Measurements from ENCODE around the gene DNAJC11. TPM values are rescaled to one million over a fixed set of nuclear protein-coding genes. Genes with fewer than 3 reads are reported as not detected.

Gene DNAJC11
- total RNA-seq, 1 experiment from 2014 or later = 102 TPM

DNA sequence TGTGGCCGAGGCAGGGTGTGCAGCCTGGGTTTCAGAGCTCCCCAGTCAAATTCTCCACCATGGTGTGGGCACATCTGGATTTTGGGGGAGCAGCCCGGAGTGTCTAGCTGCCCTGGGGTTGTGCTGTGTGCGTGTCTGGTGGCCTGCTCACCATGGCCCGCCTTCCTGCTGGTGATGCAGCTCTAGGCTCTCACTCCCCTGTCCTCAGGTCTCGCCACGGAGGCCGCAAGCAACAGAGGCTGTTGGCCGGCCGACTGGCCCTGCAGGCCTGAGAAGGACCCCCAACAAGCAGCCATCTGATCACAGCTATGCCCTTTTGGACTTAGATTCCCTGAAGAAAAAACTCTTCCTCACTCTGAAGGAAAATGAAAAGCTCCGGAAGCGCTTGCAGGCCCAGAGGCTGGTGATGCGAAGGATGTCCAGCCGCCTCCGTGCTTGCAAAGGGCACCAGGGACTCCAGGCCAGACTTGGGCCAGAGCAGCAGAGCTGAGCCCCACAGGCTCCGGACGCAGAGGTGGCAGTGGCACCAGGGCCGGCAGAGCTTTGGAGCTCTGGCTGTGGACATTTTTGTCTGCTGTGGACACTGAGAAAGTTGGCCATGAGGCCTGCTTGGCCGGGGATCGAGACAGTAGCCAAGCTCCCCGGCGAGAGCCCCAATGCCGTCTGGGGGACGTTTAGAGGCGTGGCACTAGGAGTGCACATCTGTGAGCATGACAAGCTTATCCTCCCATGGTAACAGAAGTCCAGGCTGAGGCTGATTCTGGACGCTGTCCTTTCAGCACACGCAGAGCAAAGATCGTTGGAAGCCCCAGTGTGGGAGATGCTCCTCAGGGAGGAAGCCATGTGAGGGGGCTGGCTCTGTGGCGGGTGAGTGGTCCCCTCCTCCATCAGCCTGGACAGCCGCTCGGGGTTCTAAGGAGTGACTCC lies 68.8 kb downstream of the DNAJC11 start:
- H3K27ac Mint-ChIP-seq = 0 out of 2 replicates have a peak overlapping the region, but pooled peaks have one; percentile 19
- H3K4me3 Mint-ChIP-seq = no peak overlapping the region
- ChIA-PET POLR2A (interaction anchor here (0.8 kb wide), 1 partner anchor 13 kb away, joined by 3 read pairs; no protein-coding TSS in a partner anchor), CTCF (interaction anchor here (1.1 to 2.1 kb wide), 3 partner anchors 8 to 69 kb away, joined by 3 to 12 read pairs (median 4); partner anchors contain the start of genes DNAJC11 and THAP3)
- H3K36me3 Mint-ChIP-seq = peaks cover 54% of the 10 kb centered on the region
- DNase-seq (ENCODE audit: low spot score) = no peak
- H3K27me3 Mint-ChIP-seq (ENCODE audit: low read depth) = no peaks in the 10 kb centered on the region
- H3K9me3 Mint-ChIP-seq = no peaks in the 10 kb centered on the region
- H3K4me1 Mint-ChIP-seq = no peaks in the 10 kb centered on the region
- no peak for ATAC-seq
- TF ChIP-seq TEAD4 (CRISPR knock-in tag; IDR thresholded peaks at IDR 0.05) (no peak), RELA (CRISPR knock-in tag; IDR thresholded peaks at IDR 0.05; ENCODE audit: borderline replicate concordance) (no peak), TEAD1 (CRISPR knock-in tag; IDR thresholded peaks at IDR 0.05) (no peak), NR3C1 (CRISPR knock-in tag; conservative IDR thresholded peaks at IDR 0.05; ENCODE audit: low read depth) (no peak), ZNF263 (CRISPR knock-in tag; IDR thresholded peaks at IDR 0.05; ENCODE audit: low read depth) (no peak), JAZF1 (CRISPR knock-in tag; IDR thresholded peaks at IDR 0.05) (no peak), FOXK1 (CRISPR knock-in tag; IDR thresholded peaks at IDR 0.05) (no peak), FOXJ3 (CRISPR knock-in tag; IDR thresholded peaks at IDR 0.05; ENCODE audit: borderline replicate concordance) (no peak), TP53 (CRISPR knock-in tag; IDR thresholded peaks at IDR 0.05) (no peak), ZNF232 (CRISPR knock-in tag; IDR thresholded peaks at IDR 0.05) (no peak), HMGA2 (CRISPR knock-in tag; IDR thresholded peaks at IDR 0.05) (no peak), JUN (CRISPR knock-in tag; IDR thresholded peaks at IDR 0.05) (no peak), ZNF138 (CRISPR knock-in tag; conservative IDR thresholded peaks at IDR 0.05) (no peak), ZNF121 (CRISPR knock-in tag; IDR thresholded peaks at IDR 0.05) (no peak)
- TF ChIP-seq, protein P1, sequence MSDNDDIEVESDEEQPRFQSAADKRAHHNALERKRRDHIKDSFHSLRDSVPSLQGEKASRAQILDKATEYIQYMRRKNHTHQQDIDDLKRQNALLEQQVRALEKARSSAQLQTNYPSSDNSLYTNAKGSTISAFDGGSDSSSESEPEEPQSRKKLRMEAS (CRISPR knock-in tag; IDR thresholded peaks at IDR 0.05) = no peak
- TF ChIP-seq, protein P2, sequence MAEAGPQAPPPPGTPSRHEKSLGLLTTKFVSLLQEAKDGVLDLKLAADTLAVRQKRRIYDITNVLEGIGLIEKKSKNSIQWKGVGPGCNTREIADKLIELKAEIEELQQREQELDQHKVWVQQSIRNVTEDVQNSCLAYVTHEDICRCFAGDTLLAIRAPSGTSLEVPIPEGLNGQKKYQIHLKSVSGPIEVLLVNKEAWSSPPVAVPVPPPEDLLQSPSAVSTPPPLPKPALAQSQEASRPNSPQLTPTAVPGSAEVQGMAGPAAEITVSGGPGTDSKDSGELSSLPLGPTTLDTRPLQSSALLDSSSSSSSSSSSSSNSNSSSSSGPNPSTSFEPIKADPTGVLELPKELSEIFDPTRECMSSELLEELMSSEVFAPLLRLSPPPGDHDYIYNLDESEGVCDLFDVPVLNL (CRISPR knock-in tag; IDR thresholded peaks at IDR 0.05; ENCODE audit: borderline replicate concordance, low read depth) = no peak
- TF ChIP-seq, protein P3, sequence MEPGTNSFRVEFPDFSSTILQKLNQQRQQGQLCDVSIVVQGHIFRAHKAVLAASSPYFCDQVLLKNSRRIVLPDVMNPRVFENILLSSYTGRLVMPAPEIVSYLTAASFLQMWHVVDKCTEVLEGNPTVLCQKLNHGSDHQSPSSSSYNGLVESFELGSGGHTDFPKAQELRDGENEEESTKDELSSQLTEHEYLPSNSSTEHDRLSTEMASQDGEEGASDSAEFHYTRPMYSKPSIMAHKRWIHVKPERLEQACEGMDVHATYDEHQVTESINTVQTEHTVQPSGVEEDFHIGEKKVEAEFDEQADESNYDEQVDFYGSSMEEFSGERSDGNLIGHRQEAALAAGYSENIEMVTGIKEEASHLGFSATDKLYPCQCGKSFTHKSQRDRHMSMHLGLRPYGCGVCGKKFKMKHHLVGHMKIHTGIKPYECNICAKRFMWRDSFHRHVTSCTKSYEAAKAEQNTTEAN (CRISPR knock-in tag; IDR thresholded peaks at IDR 0.05) = no peak
- TF ChIP-seq, protein P4, sequence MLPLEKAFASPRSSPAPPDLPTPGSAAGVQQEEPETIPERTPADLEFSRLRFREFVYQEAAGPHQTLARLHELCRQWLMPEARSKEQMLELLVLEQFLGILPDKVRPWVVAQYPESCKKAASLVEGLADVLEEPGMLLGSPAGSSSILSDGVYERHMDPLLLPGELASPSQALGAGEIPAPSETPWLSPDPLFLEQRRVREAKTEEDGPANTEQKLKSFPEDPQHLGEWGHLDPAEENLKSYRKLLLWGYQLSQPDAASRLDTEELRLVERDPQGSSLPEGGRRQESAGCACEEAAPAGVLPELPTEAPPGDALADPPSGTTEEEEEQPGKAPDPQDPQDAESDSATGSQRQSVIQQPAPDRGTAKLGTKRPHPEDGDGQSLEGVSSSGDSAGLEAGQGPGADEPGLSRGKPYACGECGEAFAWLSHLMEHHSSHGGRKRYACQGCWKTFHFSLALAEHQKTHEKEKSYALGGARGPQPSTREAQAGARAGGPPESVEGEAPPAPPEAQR (CRISPR knock-in tag; IDR thresholded peaks at IDR 0.05) = no peak

DNA sequence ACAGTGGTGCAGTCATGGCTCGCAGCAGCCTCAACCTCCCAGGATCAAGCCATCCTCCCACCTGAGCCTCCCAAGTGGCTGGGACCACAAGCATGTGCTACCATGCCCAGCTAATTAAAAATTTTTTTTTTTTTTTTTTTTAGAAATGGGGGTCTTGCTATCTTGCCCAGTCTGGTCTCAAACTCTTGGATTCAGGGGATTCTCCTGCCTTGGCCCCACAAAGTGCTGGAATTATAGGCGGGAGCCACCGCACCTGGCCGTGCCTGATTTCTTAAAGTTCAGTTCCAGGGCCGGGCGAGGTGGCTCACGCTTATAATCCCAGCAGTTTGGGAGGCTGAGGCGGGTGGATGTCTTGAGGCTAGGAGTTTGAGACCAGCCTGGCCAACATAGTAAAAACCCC lies 70.6 kb downstream of the DNAJC11 start:
- CTCF ChIA-PET = interaction anchor here (0.7 to 2.1 kb wide), 4 partner anchors 14 to 384 kb away, joined by 3 to 12 read pairs (median 4); no protein-coding TSS in a partner anchor
- TF ChIP-seq, protein P5, sequence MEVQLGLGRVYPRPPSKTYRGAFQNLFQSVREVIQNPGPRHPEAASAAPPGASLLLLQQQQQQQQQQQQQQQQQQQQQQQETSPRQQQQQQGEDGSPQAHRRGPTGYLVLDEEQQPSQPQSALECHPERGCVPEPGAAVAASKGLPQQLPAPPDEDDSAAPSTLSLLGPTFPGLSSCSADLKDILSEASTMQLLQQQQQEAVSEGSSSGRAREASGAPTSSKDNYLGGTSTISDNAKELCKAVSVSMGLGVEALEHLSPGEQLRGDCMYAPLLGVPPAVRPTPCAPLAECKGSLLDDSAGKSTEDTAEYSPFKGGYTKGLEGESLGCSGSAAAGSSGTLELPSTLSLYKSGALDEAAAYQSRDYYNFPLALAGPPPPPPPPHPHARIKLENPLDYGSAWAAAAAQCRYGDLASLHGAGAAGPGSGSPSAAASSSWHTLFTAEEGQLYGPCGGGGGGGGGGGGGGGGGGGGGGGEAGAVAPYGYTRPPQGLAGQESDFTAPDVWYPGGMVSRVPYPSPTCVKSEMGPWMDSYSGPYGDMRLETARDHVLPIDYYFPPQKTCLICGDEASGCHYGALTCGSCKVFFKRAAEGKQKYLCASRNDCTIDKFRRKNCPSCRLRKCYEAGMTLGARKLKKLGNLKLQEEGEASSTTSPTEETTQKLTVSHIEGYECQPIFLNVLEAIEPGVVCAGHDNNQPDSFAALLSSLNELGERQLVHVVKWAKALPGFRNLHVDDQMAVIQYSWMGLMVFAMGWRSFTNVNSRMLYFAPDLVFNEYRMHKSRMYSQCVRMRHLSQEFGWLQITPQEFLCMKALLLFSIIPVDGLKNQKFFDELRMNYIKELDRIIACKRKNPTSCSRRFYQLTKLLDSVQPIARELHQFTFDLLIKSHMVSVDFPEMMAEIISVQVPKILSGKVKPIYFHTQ (CRISPR knock-in tag; IDR thresholded peaks at IDR 0.05) = no peak
- TF ChIP-seq, protein P6, sequence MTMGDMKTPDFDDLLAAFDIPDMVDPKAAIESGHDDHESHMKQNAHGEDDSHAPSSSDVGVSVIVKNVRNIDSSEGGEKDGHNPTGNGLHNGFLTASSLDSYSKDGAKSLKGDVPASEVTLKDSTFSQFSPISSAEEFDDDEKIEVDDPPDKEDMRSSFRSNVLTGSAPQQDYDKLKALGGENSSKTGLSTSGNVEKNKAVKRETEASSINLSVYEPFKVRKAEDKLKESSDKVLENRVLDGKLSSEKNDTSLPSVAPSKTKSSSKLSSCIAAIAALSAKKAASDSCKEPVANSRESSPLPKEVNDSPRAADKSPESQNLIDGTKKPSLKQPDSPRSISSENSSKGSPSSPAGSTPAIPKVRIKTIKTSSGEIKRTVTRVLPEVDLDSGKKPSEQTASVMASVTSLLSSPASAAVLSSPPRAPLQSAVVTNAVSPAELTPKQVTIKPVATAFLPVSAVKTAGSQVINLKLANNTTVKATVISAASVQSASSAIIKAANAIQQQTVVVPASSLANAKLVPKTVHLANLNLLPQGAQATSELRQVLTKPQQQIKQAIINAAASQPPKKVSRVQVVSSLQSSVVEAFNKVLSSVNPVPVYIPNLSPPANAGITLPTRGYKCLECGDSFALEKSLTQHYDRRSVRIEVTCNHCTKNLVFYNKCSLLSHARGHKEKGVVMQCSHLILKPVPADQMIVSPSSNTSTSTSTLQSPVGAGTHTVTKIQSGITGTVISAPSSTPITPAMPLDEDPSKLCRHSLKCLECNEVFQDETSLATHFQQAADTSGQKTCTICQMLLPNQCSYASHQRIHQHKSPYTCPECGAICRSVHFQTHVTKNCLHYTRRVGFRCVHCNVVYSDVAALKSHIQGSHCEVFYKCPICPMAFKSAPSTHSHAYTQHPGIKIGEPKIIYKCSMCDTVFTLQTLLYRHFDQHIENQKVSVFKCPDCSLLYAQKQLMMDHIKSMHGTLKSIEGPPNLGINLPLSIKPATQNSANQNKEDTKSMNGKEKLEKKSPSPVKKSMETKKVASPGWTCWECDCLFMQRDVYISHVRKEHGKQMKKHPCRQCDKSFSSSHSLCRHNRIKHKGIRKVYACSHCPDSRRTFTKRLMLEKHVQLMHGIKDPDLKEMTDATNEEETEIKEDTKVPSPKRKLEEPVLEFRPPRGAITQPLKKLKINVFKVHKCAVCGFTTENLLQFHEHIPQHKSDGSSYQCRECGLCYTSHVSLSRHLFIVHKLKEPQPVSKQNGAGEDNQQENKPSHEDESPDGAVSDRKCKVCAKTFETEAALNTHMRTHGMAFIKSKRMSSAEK (CRISPR knock-in tag; IDR thresholded peaks at IDR 0.05; ENCODE audit: borderline replicate concordance) = no peak
- TF ChIP-seq, protein P7, sequence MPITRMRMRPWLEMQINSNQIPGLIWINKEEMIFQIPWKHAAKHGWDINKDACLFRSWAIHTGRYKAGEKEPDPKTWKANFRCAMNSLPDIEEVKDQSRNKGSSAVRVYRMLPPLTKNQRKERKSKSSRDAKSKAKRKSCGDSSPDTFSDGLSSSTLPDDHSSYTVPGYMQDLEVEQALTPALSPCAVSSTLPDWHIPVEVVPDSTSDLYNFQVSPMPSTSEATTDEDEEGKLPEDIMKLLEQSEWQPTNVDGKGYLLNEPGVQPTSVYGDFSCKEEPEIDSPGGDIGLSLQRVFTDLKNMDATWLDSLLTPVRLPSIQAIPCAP (CRISPR knock-in tag; IDR thresholded peaks at IDR 0.05) = no peak

More for the DNA sequence above, 70.6 kb downstream of the DNAJC11 start:
- no peak overlapping the region for H3K4me3 Mint-ChIP-seq
- no peaks in the 10 kb centered on the region for H3K27me3 Mint-ChIP-seq (ENCODE audit: low read depth)
- peaks cover 46% of the 10 kb centered on the region for H3K36me3 Mint-ChIP-seq
- DNase-seq (ENCODE audit: low spot score) (no peak), ATAC-seq (no peak)
- no peaks in the 10 kb centered on the region for H3K9me3 Mint-ChIP-seq
- POLR2A ChIA-PET = no interaction called here
- peaks cover 6% of the 10 kb centered on the region for H3K4me1 Mint-ChIP-seq
- no peak overlapping the region for H3K27ac Mint-ChIP-seq

Data from WTC11 (cell line).